Calu3 (cell line): ENCODE measurements around the gene ZSCAN22. TPM values are rescaled to one million over a fixed set of nuclear protein-coding genes. Genes with fewer than 3 reads are reported as not detected.

Experiments
- BruUV-seq: library from RNA; stranded (reverse); fragments of 400-500 nt; replicated peaks from 2 replicates; lab custom pipeline; 2021; lab: Mats Ljungman, UMichigan
- CTCF ChIA-PET: fragments of 300-600 bp; sonication (Branson Sonifier 250); formaldehyde crosslinking; loops from one replicate; lab custom pipeline; 2022; ENCODE audit warnings: antibody characterized with exemption; lab: Charles Lee
- DNase-seq: peaks from one replicate; pipeline ENCODE4 v3.0.0; 2022
- H3K27ac Mint-ChIP-seq: one replicate; pipeline ENCODE4 v1.8.0; 2022; ENCODE audit warnings: mixed read lengths; ENCODE audit not compliant: unreplicated experiment
- H3K27me3 Mint-ChIP-seq: one replicate; pipeline ENCODE4 v1.8.0; 2022; ENCODE audit warnings: mixed read lengths; ENCODE audit not compliant: unreplicated experiment
- H3K36me3 Mint-ChIP-seq: one replicate; pipeline ENCODE4 v1.8.0; 2022; ENCODE audit warnings: mild to moderate bottlenecking, moderate library complexity, mixed read lengths; ENCODE audit not compliant: insufficient read depth, unreplicated experiment
- H3K4me1 Mint-ChIP-seq: one replicate; pipeline ENCODE4 v1.8.0; 2022; ENCODE audit warnings: mild to moderate bottlenecking, low read depth, mixed read lengths; ENCODE audit not compliant: unreplicated experiment
- H3K4me3 Mint-ChIP-seq: one replicate; pipeline ENCODE4 v1.8.0; 2022; ENCODE audit warnings: mild to moderate bottlenecking, low read depth, moderate library complexity, mixed read lengths; ENCODE audit not compliant: unreplicated experiment
- H3K9me3 Mint-ChIP-seq: one replicate; pipeline ENCODE4 v1.8.0; 2022; ENCODE audit warnings: low read depth, mixed read lengths; ENCODE audit not compliant: unreplicated experiment
- intact Hi-C: fragments of 100-400 bp; cut with micrococcal nuclease; formaldehyde crosslinking; loops from one replicate; pipeline ENCODE4 v1.10.0; 2022; ENCODE audit not compliant: unreplicated experiment
- total RNA-seq: library from RNA; stranded (reverse); gene quantifications from 2 replicates; pipeline ENCODE4 v1.2.3, GENCODE V29; 2022
- TF ChIP-seq, protein P1 (sequence below): fragments of 200-600 bp; IDR thresholded peaks from one replicate; pipeline ENCODE4 v1.8.0; 2022; ENCODE audit warnings: antibody characterized with exemption; ENCODE audit not compliant: unreplicated experiment

ZSCAN22 gene
- total RNA-seq, 1 experiment from 2014 or later = 4.6 TPM

- no peak for DNase-seq
Observed at GRCh38 chr19:58291943-58292342, 34.9 kb upstream of the ZSCAN22 start.

GRCh38 chr19:58294743-58295374 lies 31.9 kb upstream of the ZSCAN22 start:
- TF ChIP-seq, protein P1, sequence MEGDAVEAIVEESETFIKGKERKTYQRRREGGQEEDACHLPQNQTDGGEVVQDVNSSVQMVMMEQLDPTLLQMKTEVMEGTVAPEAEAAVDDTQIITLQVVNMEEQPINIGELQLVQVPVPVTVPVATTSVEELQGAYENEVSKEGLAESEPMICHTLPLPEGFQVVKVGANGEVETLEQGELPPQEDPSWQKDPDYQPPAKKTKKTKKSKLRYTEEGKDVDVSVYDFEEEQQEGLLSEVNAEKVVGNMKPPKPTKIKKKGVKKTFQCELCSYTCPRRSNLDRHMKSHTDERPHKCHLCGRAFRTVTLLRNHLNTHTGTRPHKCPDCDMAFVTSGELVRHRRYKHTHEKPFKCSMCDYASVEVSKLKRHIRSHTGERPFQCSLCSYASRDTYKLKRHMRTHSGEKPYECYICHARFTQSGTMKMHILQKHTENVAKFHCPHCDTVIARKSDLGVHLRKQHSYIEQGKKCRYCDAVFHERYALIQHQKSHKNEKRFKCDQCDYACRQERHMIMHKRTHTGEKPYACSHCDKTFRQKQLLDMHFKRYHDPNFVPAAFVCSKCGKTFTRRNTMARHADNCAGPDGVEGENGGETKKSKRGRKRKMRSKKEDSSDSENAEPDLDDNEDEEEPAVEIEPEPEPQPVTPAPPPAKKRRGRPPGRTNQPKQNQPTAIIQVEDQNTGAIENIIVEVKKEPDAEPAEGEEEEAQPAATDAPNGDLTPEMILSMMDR = no peak
- Mint-ChIP-seq H3K36me3 (peaks cover 91% of the 10 kb centered on the region), H3K9me3 (peaks cover 22% of the 10 kb centered on the region), H3K4me3 (no peak overlapping the region), H3K27ac (no peak overlapping the region), H3K27me3 (no peaks in the 10 kb centered on the region), H3K4me1 (no peaks in the 10 kb centered on the region)
- DNase-seq = no peak
- CTCF ChIA-PET = no interaction called here
- intact Hi-C loops = no loop called here
- no TSS peak for BruUV-seq

More at GRCh38 chr19:58291943-58292342, 34.9 kb upstream of the ZSCAN22 start:
- Mint-ChIP-seq H3K27ac (no peak overlapping the region), H3K36me3 (peaks cover 96% of the 10 kb centered on the region), H3K4me1 (no peaks in the 10 kb centered on the region), H3K4me3 (no peak overlapping the region), H3K27me3 (no peaks in the 10 kb centered on the region), H3K9me3 (peaks cover 23% of the 10 kb centered on the region)
- no TSS peak for BruUV-seq
- TF ChIP-seq, protein P1 = no peak
- intact Hi-C loops = no loop called here
- CTCF ChIA-PET = no interaction called here

- Mint-ChIP-seq H3K27me3 (no peaks in the 10 kb centered on the region), H3K36me3 (peaks cover 92% of the 10 kb centered on the region), H3K4me3 (no peak overlapping the region), H3K9me3 (peaks cover 27% of the 10 kb centered on the region), H3K27ac (no peak overlapping the region), H3K4me1 (no peaks in the 10 kb centered on the region)
- CTCF ChIA-PET = no interaction called here
- BruUV-seq = no TSS peak
- TF ChIP-seq, protein P1 = no peak
- intact Hi-C loops = no loop called here
- no peak for DNase-seq
Observed at GRCh38 chr19:58296104-58296503, 30.7 kb upstream of the ZSCAN22 start.

DNA sequence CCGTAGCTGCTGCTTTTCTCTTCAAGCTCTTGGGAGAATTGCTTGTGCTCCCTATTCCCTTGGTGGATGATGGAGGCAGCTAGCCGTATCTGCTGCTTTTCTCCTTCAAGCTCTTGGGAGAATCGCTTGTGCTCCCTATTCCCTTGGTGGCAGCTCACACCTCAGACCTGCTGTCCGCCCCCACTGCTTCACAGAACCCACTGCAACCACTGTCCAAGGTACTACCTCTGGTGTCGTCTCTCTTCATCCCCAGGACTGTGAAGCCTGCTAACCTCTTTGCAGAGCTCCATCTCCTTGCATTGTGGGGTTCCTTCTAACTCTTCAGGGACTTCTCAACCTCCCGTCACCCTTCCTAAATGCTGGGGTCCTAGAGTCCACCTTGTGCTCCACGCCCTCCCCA lies 26.2 kb upstream of the ZSCAN22 start:
- CTCF ChIA-PET = no interaction called here
- no peak overlapping the region for H3K4me3 Mint-ChIP-seq
- H3K36me3 Mint-ChIP-seq = peaks cover 72% of the 10 kb centered on the region
- peak overlapping the region; percentile 19 for H3K27ac Mint-ChIP-seq
- H3K9me3 Mint-ChIP-seq = peaks cover 6% of the 10 kb centered on the region
- BruUV-seq = no TSS peak
- intact Hi-C loops = no loop called here
- H3K27me3 Mint-ChIP-seq = no peaks in the 10 kb centered on the region
- TF ChIP-seq, protein P1 = no peak
- peaks cover 9% of the 10 kb centered on the region for H3K4me1 Mint-ChIP-seq
- DNase-seq = no peak
